D721Med (cell line): ENCODE data around the gene MRPS18A.

Source experiments
- DNase-seq: peaks from one replicate; pipeline ENCODE4 v3.0.0; 2011; ENCODE audit warnings: low spot score; ENCODE audit not compliant: insufficient read length
- FAIRE-seq: peaks from 2 replicates; lab custom pipeline; 2011; peaks lifted over from hg19 to GRCh38; lab: Jason Lieb, UNC
- TF ChIP-seq, protein P1 (sequence below): IDR thresholded peaks from 2 replicates; pipeline ENCODE4 v1.5.1; 2012; ENCODE audit warnings: mild to moderate bottlenecking, control low read depth; ENCODE audit not compliant: insufficient read depth; ENCODE audit errors: missing control alignments

The MRPS18A gene

GRCh38 chr6:43687437-43688347 is at the start of gene MRPS18A:
Gene MRPS18A, minus strand, starts transcription at chr6:43687791. Its CDS starts 12 bp downstream, at chr6:43687779.
- no peak for FAIRE-seq

GRCh38 chr6:43736844-43737243 is 49.3 kb upstream of the MRPS18A start:
- TF ChIP-seq, protein P1, sequence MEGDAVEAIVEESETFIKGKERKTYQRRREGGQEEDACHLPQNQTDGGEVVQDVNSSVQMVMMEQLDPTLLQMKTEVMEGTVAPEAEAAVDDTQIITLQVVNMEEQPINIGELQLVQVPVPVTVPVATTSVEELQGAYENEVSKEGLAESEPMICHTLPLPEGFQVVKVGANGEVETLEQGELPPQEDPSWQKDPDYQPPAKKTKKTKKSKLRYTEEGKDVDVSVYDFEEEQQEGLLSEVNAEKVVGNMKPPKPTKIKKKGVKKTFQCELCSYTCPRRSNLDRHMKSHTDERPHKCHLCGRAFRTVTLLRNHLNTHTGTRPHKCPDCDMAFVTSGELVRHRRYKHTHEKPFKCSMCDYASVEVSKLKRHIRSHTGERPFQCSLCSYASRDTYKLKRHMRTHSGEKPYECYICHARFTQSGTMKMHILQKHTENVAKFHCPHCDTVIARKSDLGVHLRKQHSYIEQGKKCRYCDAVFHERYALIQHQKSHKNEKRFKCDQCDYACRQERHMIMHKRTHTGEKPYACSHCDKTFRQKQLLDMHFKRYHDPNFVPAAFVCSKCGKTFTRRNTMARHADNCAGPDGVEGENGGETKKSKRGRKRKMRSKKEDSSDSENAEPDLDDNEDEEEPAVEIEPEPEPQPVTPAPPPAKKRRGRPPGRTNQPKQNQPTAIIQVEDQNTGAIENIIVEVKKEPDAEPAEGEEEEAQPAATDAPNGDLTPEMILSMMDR: no peak
- DNase-seq: no peak
- no peak for FAIRE-seq

More at GRCh38 chr6:43687437-43688347, at the start of gene MRPS18A:
- peak; percentile 88 for DNase-seq
- TF ChIP-seq, protein P1: no peak

GRCh38 chr6:43736211-43736786 is 48.7 kb upstream of the MRPS18A start:
- FAIRE-seq (no peak), DNase-seq (no peak)
- TF ChIP-seq, protein P1: no peak

- no peak for FAIRE-seq
- DNase-seq: no peak
- TF ChIP-seq, protein P1: no peak
Observed at GRCh38 chr6:43735642-43736199, 48.1 kb upstream of the MRPS18A start.

DNA sequence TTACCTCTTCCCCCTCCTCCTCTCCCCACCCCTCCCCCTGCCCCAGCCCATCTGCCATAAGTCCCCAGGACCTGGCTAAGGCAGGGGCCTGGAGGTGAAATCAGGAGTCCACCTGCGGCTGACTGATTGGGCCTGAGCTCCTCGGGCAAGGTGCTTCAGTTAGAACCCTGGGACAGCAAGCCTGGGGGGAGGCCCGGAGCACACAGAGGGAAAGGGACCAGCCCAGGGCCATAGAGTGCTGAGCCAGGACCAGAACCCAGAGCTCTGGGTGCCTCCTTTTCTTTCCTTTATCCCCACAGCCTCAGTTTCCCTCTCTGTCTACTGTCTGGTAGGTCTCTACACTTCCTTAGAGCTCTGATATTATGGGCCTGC is 46.7 kb upstream of the MRPS18A start:
- FAIRE-seq: no peak

GRCh38 chr6:43733471-43734293 is 46.1 kb upstream of the MRPS18A start:
- FAIRE-seq (no peak), DNase-seq (no peak)
- TF ChIP-seq, protein P1: no peak

More for the DNA sequence above, 46.7 kb upstream of the MRPS18A start:
- no peak for DNase-seq
- TF ChIP-seq, protein P1: no peak
